Endothelial cell of umbilical vein (primary cell): ENCODE measurements around the gene RGS12. TPM values are rescaled to one million over a fixed set of nuclear protein-coding genes. Genes with fewer than 3 reads are reported as not detected.

Experiments
- BruUV-seq: library from RNA; stranded (reverse); fragments of 400-500 nt; replicated peaks from 2 replicates; lab custom pipeline; 2021; lab: Mats Ljungman, UMichigan
- CTCF ChIA-PET: fragments of 300-600, 350-600 bp; sonication (Branson Sonifier 250); formaldehyde crosslinking; loops from one replicate; lab custom pipeline; 2021; ENCODE audit warnings: antibody characterized with exemption, inconsistent platforms; lab: Charles Lee
- POLR2A ChIA-PET: fragments of 300-600, 350-600 bp; sonication (Branson Sonifier 250); formaldehyde crosslinking; loops from one replicate; lab custom pipeline; 2021; ENCODE audit warnings: antibody characterized with exemption, inconsistent platforms; lab: Charles Lee
- DNase-seq: peaks from one replicate; pipeline ENCODE4 v3.0.0-alpha.2; 2011; ENCODE audit warnings: low read depth, low spot score
- FAIRE-seq: peaks from 2 replicates; lab custom pipeline; 2011; peaks lifted over from hg19 to GRCh38; lab: Jason Lieb, UNC
- H2AFZ ChIP-seq: 2 replicates; pipeline ENCODE4 v1.6.0; 2012; ENCODE audit warnings: low read depth, low read length, control low read depth, inconsistent platforms
- H3K27ac ChIP-seq: 2 replicates; pipeline ENCODE4 v1.5.1; 2011; ENCODE audit warnings: low read depth, mild to moderate bottlenecking, control low read depth, low read length, moderate library complexity; ENCODE audit not compliant: insufficient read depth
- H3K27me3 ChIP-seq, 2 experiments: 2 replicates each; pipeline versions ENCODE4 v1.6.0 to v1.6.1; 2011; ENCODE audit warnings: low read length in 2 of 2, mixed read lengths in 1 of 2; ENCODE audit not compliant: control insufficient read depth in 2 of 2, insufficient read depth in 2 of 2
- H3K36me3 ChIP-seq, 2 experiments: 2 replicates in 1 of 2; 3 replicates in 1 of 2; pipeline ENCODE4 v1.5.1; 2011; ENCODE audit warnings: low read length in 2 of 2, mild to moderate bottlenecking in 1 of 2, moderate library complexity in 1 of 2; ENCODE audit not compliant: control insufficient read depth in 2 of 2, insufficient read depth in 2 of 2; ENCODE audit errors: extremely low read depth in 1 of 2
- H3K4me1 ChIP-seq: 3 replicates; pipeline ENCODE4 v1.5.1; 2011; ENCODE audit warnings: mild to moderate bottlenecking, low read length; ENCODE audit not compliant: control insufficient read depth, insufficient read depth; ENCODE audit errors: extremely low read depth
- H3K4me2 ChIP-seq: 2 replicates; pipeline ENCODE4 v1.6.1; 2011; ENCODE audit warnings: low read length, control low read depth, mixed read lengths; ENCODE audit not compliant: insufficient read depth
- H3K4me3 ChIP-seq, 3 experiments: fragments of 200-600 bp in 1 of 3; sonication (generic), shearing (Covaris generic) in 1 of 3; replicated peaks in 1 of 3; 2 replicates each; pipeline ENCODE4 v1.5.1; 2011 to 2016; ENCODE audit warnings: control low read depth in 3 of 3, low read length in 3 of 3, mild to moderate bottlenecking in 2 of 3, inconsistent platforms in 1 of 3, low read depth in 1 of 3, moderate library complexity in 1 of 3; ENCODE audit not compliant: insufficient read depth in 1 of 3
- H3K79me2 ChIP-seq: 2 replicates; pipeline ENCODE4 v1.6.0; 2012; ENCODE audit warnings: low read length, inconsistent platforms; ENCODE audit not compliant: control insufficient read depth, insufficient read depth
- H3K9ac ChIP-seq: replicated peaks from 2 replicates; pipeline ENCODE3; 2011; ENCODE audit warnings: low read length, control low read depth; ENCODE audit not compliant: insufficient read depth; ENCODE audit errors: extremely low read depth
- H3K9me1 ChIP-seq: replicated peaks from 3 replicates; pipeline ENCODE4 v1.6.0; 2011; ENCODE audit warnings: mild to moderate bottlenecking, low read length; ENCODE audit not compliant: control insufficient read depth, insufficient read depth; ENCODE audit errors: extremely low read depth
- H3K9me3 ChIP-seq: replicated peaks from 2 replicates; pipeline ENCODE4 v1.5.1; 2012; ENCODE audit warnings: low read length, inconsistent platforms; ENCODE audit not compliant: control insufficient read depth, insufficient read depth
- H4K20me1 ChIP-seq: replicated peaks from 2 replicates; pipeline ENCODE3; 2011; ENCODE audit warnings: mild to moderate bottlenecking, low read length; ENCODE audit not compliant: control insufficient read depth, insufficient read depth; ENCODE audit errors: extremely low read depth
- EZH2 ChIP-seq: IDR thresholded peaks from 2 replicates; pipeline ENCODE4 v1.6.1; 2012; ENCODE audit warnings: borderline replicate concordance, low read depth, mild to moderate bottlenecking, moderate library complexity, low read length, inconsistent platforms; ENCODE audit not compliant: severe bottlenecking
- FOS ChIP-seq: IDR thresholded peaks from 2 replicates; pipeline ENCODE4 v1.6.1; 2011; ENCODE audit warnings: mild to moderate bottlenecking, low read length, moderate library complexity, borderline replicate concordance; ENCODE audit not compliant: insufficient read depth
- GATA2 ChIP-seq: IDR thresholded peaks from 2 replicates; pipeline ENCODE4 v1.7.0; 2011; ENCODE audit warnings: low read depth, mild to moderate bottlenecking, moderate library complexity, mixed read lengths, low read length; ENCODE audit not compliant: insufficient read length, insufficient read depth
- JUN ChIP-seq: IDR thresholded peaks from 2 replicates; pipeline ENCODE4 v1.6.1; 2011; ENCODE audit warnings: borderline replicate concordance, low read depth; ENCODE audit not compliant: insufficient read length, insufficient read depth
- MYC ChIP-seq: IDR thresholded peaks from one replicate; pipeline ENCODE4 v1.6.1; 2011; ENCODE audit warnings: mild to moderate bottlenecking, low read depth, low read length
- POLR2A ChIP-seq: IDR thresholded peaks from 2 replicates; pipeline ENCODE4 v1.6.1; 2012; ENCODE audit warnings: low read depth, mild to moderate bottlenecking, control low read depth, low read length
- POLR2AphosphoS5 ChIP-seq: IDR thresholded peaks from 2 replicates; pipeline ENCODE4 v1.6.1; 2012; ENCODE audit warnings: low read depth, mild to moderate bottlenecking, control low read depth, low read length, moderate library complexity; ENCODE audit not compliant: insufficient read depth
- dilution Hi-C: fragments of 300-500 bp; cut with MboI; formaldehyde crosslinking; loops from one replicate; pipeline ENCODE4 v1.15.0; 2019; ENCODE audit warnings: low sequenced_read_pairs; ENCODE audit not compliant: extremely low pct_ligation_motif_present
- intact Hi-C: fragments of 100-400 bp; cut with micrococcal nuclease; formaldehyde crosslinking; loops from one replicate; pipeline ENCODE4 v1.10.0; 2022
- polyA plus RNA-seq, 4 experiments: library from polyadenylated mRNA; depleted of rRNA in 3 of 4; stranded (reverse) in 3 of 4; unstranded in 1 of 4; fragments of >200 nt; gene quantifications; 2 replicates each; pipeline versions ENCODE4 v1.2.1 to v1.2.3, GENCODE V29; 2011 to 2012; ENCODE audit warnings: missing spikeins in 1 of 4
- total RNA-seq: library from RNA; stranded (reverse); gene quantifications from 2 replicates; pipeline ENCODE4 v1.2.3, GENCODE V29; 2021

Gene RGS12
- total and polyA plus RNA-seq, 2 donors (not counting 3 experiments of a cell fraction or from before 2014, with no cell fraction given), result 65.2 to 75.4 TPM

DNA sequence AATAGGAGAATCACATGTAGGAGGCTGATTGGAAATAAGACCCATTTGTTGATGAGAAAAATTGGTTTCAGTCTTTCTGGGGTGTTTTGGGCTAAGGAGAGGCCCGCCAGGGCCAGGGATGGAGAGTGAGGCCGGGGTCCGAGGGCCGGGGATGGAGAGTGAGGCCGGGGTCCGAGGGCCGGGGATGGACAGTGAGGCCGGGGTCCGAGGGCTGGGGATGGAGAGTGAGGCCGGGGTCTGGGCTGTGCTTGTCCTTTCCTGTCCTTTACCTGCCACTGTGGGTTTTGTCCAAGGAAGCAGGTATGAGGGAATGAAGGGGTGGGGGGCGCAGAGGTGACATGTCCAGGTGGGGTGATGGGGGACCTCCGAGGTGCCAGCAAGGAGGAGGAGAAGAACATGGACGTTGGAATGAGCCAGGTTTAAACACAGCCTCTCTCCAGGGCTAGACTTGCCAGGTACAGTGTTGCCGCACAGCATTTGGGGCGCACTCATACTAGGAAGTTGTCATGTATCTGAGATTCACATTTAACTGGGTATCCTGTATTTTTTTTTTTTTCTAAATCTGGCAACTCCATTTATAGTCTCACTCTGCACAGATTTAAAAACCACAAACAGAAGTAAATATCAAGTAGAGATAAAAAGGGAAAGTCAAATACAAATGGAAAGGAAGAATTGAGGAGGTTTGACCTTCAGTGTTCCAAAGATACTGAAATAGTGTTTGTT is 8.8 kb downstream of the RGS12 start:
- Histone ChIP-seq H3K4me1 (peaks cover 59% of the 10 kb centered on the region), H3K9ac (peak overlapping the region; percentile 35), H3K9me3 (no peaks in the 10 kb centered on the region), H3K9me1 (no peaks in the 10 kb centered on the region), H4K20me1 (no peaks in the 10 kb centered on the region), H3K4me3 (no peak overlapping the region), H2AFZ (no peak overlapping the region), H3K79me2 (peaks cover 84% of the 10 kb centered on the region), H3K27ac (peak overlapping the region; percentile 84), H3K4me2 (peak overlapping the region; percentile 31), H3K27me3 (no peaks in the 10 kb centered on the region), H3K36me3 (no peaks in the 10 kb centered on the region)
- ChIA-PET POLR2A (interaction anchor here (1.0 kb wide), 1 partner anchor 8 kb away, joined by 4 read pairs; no protein-coding TSS in a partner anchor), CTCF (interaction anchor here (0.9 kb wide), 1 partner anchor 28 kb away, joined by 3 read pairs; no protein-coding TSS in a partner anchor)
- FAIRE-seq (no peak), DNase-seq (no peak)
- TF ChIP-seq JUN (no peak), FOS (no peak), EZH2 (no peak), POLR2A (peak; percentile 5)
- dilution Hi-C loops (no loop called here), intact Hi-C loops (no loop called here)
- BruUV-seq, result no TSS peak

DNA sequence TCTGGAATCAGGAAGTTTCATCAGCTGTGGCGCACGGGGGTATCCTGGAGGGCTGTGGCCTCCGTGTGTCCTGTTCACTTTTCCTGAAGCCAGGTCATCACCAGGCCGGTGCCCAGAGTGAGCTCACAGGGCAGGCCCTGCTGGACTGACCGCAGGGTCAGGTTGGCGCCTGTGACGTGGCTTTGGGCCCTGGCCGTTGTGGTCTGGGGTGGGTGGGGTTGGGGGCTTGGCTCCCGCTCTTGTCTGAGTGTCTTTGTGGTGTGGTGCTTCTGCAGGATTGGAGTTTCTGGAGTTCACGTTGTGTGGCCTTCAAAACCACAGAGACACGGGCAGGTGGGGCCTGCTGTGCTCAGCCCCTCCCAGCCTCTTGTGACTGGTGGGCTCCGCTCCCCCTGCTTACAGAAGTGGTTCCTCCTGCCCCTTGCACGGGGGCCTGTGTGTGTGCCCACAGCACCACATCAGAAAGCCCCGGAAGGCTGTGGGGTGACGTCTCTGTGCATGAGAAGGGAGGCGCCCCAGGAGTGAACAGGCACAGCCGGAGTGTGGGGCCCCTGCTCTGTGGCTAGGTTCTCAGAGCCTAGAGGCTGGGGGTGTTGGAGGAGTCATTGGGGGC is 9.5 kb downstream of the RGS12 start:
- intact Hi-C loops (no loop called here), dilution Hi-C loops (no loop called here)
- peak; percentile 74 for DNase-seq
- H3K79me2 ChIP-seq, result peaks cover 84% of the 10 kb centered on the region
- POLR2A ChIA-PET, result interaction anchor here (1.0 kb wide), 1 partner anchor 8 kb away, joined by 4 read pairs; no protein-coding TSS in a partner anchor
- peak overlapping the region; percentile 84 for H3K27ac ChIP-seq
- no peak overlapping the region for H2AFZ ChIP-seq
- H4K20me1 ChIP-seq, result no peaks in the 10 kb centered on the region
- TF ChIP-seq GATA2 (peak; percentile 56), POLR2AphosphoS5 (peak; percentile 71), FOS (peak; percentile 59), MYC (no peak), EZH2 (no peak)
- no peak overlapping the region for H3K9ac ChIP-seq
- no peaks in the 10 kb centered on the region for H3K9me3 ChIP-seq
- H3K4me1 ChIP-seq, result peaks cover 65% of the 10 kb centered on the region
- BruUV-seq, result no TSS peak
- H3K27me3 ChIP-seq, result no peaks in the 10 kb centered on the region
- CTCF ChIA-PET, result interaction anchor here (0.9 kb wide), 1 partner anchor 27 kb away, joined by 3 read pairs; no protein-coding TSS in a partner anchor
- H3K4me2 ChIP-seq, result peak overlapping the region; percentile 31
- no peak overlapping the region for H3K4me3 ChIP-seq
- H3K36me3 ChIP-seq, result no peaks in the 10 kb centered on the region
- no peaks in the 10 kb centered on the region for H3K9me1 ChIP-seq
- peak; percentile 79 for FAIRE-seq
